HG02798 (cell line): ENCODE results near the gene USP17L20.
"Not testable (repeated sequence)": the region's sequence is repeated elsewhere in the genome, so short reads cannot be mapped to it uniquely, and the experiment has no call there.

Experiments used
- ATAC-seq: cut with Tn5 transposase; IDR thresholded peaks from one replicate; pipeline ENCODE4 v1.9.1; 2021; ENCODE audit warnings: mild to moderate bottlenecking; ENCODE audit not compliant: unreplicated experiment, poor library complexity

The USP17L20 gene

GRCh38 chr4:9257824-9258223 lies at the start of gene USP17L20:
TSS of gene USP17L20 (plus strand) at chr4:9258124. CDS start at chr4:9258124, 0 bp downstream.
- not testable (repeated sequence) for ATAC-seq

- not testable (repeated sequence) for ATAC-seq
Observed at GRCh38 chr4:9210357-9210756, 47.6 kb upstream of the USP17L20 start, which contains the start of gene USP17L10. TSS of gene USP17L10 (plus strand) at chr4:9210657. CDS start at chr4:9210657, 0 bp downstream.

- not testable (repeated sequence) for ATAC-seq
Observed at GRCh38 chr4:9214701-9215100, 43.2 kb upstream of the USP17L20 start.

- not testable (repeated sequence) for ATAC-seq
Observed at GRCh38 chr4:9215105-9215504, 42.8 kb upstream of the USP17L20 start, which contains the start of gene USP17L11. TSS of gene USP17L11 (plus strand) at chr4:9215405. CDS start at chr4:9215405, 0 bp downstream.

GRCh38 chr4:9219852-9220251 lies 38.1 kb upstream of the USP17L20 start, which contains the start of gene USP17L12:
TSS of gene USP17L12 (plus strand) at chr4:9220152. CDS start at chr4:9220152, 0 bp downstream.
- ATAC-seq: not testable (repeated sequence)

GRCh38 chr4:9224596-9224995 lies 33.3 kb upstream of the USP17L20 start, which contains the start of gene USP17L13:
TSS of gene USP17L13 (plus strand) at chr4:9224896. CDS start at chr4:9224896, 0 bp downstream.
- ATAC-seq: not testable (repeated sequence)

GRCh38 chr4:9230249-9230648 lies 27.7 kb upstream of the USP17L20 start:
- ATAC-seq: not testable (repeated sequence)

GRCh38 chr4:9234085-9234484 lies 23.8 kb upstream of the USP17L20 start, which contains the start of gene USP17L15:
TSS of gene USP17L15 (plus strand) at chr4:9234385. CDS start at chr4:9234385, 0 bp downstream.
- ATAC-seq: not testable (repeated sequence)

- not testable (repeated sequence) for ATAC-seq
Observed at GRCh38 chr4:9238461-9238860, 19.5 kb upstream of the USP17L20 start.

GRCh38 chr4:9243579-9243978 lies 14.3 kb upstream of the USP17L20 start, which contains the start of gene USP17L17:
TSS of gene USP17L17 (plus strand) at chr4:9243879. CDS start at chr4:9243879, 0 bp downstream.
- not testable (repeated sequence) for ATAC-seq

- not testable (repeated sequence) for ATAC-seq
Observed at GRCh38 chr4:9247953-9248680, 9.8 kb upstream of the USP17L20 start, which contains the start of gene USP17L18. TSS of gene USP17L18 (plus strand) at chr4:9248630. CDS start at chr4:9248630, 0 bp downstream.

- ATAC-seq: not testable (repeated sequence)
Observed at GRCh38 chr4:9253078-9253477, 4.8 kb upstream of the USP17L20 start, which contains the start of gene USP17L19. TSS of gene USP17L19 (plus strand) at chr4:9253378. CDS start at chr4:9253378, 0 bp downstream.

GRCh38 chr4:9262572-9262971 lies 4.6 kb downstream of the USP17L20 start, which contains the start of gene USP17L21:
TSS of gene USP17L21 (plus strand) at chr4:9262872. CDS start at chr4:9262872, 0 bp downstream.
- ATAC-seq: not testable (repeated sequence)

- ATAC-seq: not testable (repeated sequence)
Observed at GRCh38 chr4:9267319-9267718, 9.4 kb downstream of the USP17L20 start, which contains the start of gene USP17L22. TSS of gene USP17L22 (plus strand) at chr4:9267619. CDS start at chr4:9267619, 0 bp downstream.

GRCh38 chr4:9271719-9272118 lies 13.8 kb downstream of the USP17L20 start:
- not testable (repeated sequence) for ATAC-seq
